NCI-H2029 treated with DMSO at 0.1 percent for 48 hours (cell line): Measurements from ENCODE around the gene ANKS1B.

Experiments used
- DNase-seq: peaks from one replicate; lab custom pipeline; 2025; lab: John Stamatoyannopoulos, UW

Gene ANKS1B

DNA sequence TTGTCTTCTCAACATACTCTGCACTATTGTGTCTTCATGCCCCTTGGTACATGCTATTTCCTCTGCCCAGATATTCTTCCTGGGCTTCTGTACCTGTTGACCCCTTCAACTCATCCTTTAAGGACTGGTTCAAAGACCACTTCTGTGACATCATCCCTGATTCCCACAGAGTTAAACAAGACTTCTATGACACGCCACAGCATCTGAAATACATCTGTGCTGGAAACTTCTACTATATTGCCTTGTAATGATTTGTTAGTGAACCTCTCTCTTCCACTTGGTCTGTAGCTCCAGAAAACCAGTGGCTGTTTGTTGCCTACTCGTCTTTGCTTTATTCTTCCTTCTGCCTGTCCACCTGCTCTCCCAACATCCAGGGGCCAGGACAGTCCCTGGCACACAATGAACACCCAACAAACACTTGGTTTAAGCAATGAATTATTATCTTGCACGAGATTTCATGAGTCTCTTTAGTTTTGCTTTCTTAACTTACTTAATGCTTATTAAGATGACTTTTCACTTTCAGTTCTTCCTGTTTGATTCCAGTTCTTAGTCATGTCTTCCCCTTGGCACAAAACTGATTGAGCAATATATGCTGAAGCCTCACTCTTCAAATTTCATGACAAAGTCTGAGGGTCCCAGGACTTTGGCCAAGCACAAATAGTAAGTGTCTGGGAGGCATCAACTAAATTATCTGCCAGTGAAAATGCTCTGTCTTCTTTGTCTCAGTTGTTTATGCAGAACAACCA, 853.8 kb downstream of the ANKS1B start:
- no peak for DNase-seq

GRCh38 chr12:99128246-99128802, 856.4 kb downstream of the ANKS1B start:
- DNase-seq: no peak

DNA sequence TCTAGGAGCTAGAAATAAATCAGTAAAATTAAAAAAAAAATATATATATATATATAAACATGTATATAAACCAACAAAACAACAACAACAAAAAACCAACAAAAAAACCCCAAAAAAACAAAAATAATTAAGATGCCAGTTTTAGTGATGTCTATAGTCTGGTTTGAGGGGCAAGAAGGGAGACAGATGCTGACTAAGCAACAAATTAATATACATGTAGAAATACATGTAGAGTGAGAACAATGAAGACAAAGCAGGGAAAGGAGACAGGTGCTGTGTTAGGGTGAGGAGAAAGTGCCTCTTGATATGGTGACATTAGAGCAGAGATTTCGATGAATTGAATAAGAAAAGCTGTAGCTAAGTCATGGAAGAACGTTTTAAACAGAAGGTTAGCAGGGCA, 861.8 kb downstream of the ANKS1B start:
- DNase-seq: no peak

- no peak for DNase-seq
These were observed 862.2 kb downstream of the ANKS1B start for GRCh38 chr12:99122496-99122895.

DNA sequence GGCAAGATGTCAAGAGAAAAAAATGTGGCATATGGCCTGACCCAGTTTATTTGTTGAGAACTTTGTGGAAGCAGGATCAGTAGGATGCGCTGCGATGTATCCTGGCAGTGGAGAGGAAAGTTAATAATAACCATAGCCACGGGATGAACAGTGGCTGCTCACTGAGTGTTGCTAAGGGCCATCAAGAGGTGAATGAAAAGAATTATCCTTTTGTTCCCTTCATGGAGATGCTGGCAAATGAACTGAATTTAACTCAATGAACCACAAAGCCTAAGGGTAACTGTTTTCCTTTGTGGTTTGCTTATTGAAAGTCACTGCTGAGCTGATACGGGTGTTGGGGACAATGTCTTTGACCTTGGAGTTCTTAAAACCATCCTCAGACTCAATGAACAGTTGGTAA, 863.2 kb downstream of the ANKS1B start:
- DNase-seq: peak; percentile 27

DNA sequence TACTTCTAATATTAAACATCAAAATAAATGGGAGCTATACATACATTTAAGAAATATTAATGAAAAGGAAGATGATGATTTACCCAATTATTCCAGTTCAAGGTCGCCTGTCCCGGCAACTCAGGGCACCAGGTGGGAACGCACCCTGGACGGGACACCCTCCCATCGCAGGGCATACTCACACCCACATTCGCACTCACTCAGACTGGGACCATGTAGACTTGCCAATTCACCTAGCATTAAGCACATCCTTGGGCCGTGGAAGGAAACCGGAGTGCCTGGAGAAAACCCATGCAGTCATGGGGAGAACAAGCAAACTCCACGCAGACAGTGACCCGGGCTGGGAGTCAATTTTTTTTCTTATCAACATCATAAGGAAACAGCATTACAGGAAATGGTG, 864.8 kb downstream of the ANKS1B start:
- no peak for DNase-seq

- DNase-seq: no peak
These were observed 865.3 kb downstream of the ANKS1B start for GRCh38 chr12:99119449-99119848.

- DNase-seq: peak; percentile 69
These were observed 873.1 kb downstream of the ANKS1B start for GRCh38 chr12:99111600-99111999.

GRCh38 chr12:99110868-99111267, 873.9 kb downstream of the ANKS1B start:
- peak; percentile 28 for DNase-seq

- no peak for DNase-seq
These were observed 874.5 kb downstream of the ANKS1B start for GRCh38 chr12:99110212-99110611.

DNA sequence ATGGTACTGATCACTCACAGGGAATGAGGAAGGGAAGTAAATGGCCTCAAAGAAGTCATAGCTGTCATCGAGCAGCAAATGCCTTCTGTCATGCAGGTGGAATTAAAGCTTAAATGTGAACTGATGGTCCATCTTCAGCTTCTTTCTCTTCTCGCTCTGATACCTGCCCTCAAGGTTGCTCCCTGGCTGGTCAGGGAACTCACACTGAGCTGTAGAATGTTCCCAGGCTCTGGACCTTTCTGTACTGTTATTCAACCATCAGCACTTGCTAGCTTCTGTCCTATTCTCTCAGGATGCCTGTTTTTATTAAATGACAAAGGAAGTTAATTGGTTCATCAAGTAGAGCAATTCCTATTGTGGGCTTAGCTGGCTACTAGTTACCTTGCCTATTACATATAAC, 875.8 kb downstream of the ANKS1B start:
- DNase-seq: no peak

DNA sequence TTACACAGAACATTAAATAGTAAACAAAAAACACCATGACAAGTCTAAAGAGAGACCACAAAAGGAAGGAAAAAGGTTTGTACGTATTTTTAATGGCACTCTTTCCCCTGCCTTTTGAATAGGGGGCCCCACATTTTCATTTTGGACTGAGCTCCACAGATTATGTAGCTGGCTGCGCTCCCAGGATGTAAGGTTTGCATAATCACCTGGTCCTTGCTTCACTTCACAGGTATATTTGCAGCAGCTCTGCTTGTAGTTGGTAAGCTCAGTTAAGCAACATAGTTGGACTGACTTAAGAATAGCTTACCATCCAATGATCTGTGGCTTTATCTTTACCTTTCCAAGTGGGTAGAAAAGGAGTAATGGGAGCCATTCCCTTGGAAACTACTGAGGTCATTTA, 885.0 kb downstream of the ANKS1B start:
- DNase-seq: no peak

DNA sequence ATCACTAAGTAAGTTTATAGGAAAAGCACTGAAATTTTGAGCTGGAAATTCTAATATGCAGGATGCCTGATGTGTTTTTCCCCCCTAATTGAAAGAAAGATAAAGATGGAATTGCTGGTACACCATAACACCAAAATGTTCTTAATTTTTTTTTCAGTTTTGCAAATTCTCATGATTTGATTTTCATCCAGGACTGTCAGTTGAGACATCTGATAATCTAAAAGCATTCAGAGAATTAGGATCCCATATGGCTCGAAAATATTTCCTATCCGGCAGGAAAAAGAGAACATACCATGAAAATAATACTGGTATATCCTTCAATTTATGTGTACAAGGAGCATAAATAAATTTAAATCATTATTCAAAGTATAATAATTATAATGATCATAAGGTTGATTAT, 887.6 kb downstream of the ANKS1B start:
- DNase-seq: no peak

DNA sequence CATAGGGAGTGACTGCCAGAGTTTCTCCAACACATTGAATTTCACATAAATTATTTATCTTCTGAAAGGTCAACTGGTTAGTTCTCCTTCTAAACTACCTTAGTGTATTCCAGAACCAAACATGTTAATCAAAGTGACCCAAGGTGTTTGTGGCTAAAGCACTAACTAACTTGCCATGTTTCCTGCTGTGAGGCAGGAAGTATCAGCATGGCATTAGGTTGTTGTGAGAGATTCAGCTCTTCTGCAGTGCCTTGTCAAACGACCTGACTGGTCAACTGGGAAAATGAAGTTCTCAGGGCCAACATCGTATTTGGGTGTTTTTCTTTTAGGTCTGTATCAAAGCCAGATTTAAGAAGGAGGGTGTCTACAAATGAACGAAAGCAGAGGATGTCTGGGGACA, 891.6 kb downstream of the ANKS1B start:
- no peak for DNase-seq

GRCh38 chr12:99092100-99092851, 892.5 kb downstream of the ANKS1B start:
- no peak for DNase-seq

- DNase-seq: peak; percentile 90
These were observed 897.5 kb downstream of the ANKS1B start for GRCh38 chr12:99087278-99087677.

GRCh38 chr12:99079811-99080210, 904.9 kb downstream of the ANKS1B start:
- no peak for DNase-seq

- DNase-seq: no peak
These were observed 915.6 kb downstream of the ANKS1B start for GRCh38 chr12:99068993-99069747.

DNA sequence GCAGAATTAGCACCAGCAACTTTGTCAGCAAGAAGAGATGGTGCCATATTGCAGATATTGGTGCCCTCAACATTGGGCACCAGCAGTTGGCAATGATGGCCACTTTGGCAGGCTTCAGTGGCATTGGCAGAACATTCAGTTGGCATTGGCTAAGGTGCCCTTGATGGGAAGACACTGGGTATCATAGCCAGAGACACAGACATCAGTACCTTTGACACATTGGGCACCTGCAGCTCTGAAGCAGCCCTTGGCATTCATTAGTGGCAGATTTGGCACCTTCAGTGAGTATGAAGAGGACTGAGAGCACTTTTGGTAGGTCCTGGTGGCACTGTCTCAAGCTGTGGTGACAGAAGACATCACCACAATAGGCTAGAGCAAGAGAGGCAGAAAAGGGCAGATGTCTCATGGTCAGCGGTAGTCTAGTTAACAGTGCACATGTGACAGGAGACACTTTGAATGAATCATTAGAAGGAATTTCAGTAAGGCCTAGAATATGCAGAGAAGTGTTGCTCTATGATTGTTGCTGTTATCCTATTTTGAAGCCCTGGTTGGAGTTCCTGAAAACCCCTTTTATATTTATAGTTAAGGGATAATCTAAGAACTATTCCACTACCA, 917.5 kb downstream of the ANKS1B start:
- DNase-seq: peak; percentile 14

DNA sequence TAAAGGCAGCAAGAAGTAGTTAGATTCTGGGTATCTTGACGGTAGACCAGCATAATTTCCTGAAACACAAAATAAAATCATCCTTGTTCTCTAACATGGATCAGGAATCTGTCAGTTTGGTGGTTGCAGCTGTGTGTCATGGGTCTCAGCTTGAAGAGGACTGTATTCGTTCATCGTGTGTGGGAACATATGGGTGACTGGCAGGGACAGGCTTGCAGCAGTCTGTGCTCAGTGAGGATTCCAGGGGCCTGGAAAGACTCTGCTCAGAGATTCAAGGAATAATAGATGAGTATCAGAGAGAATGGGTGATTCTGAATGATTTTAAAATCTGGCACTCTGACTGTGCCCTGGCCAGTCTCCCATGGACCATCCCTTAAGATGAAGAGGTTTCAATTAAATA, 918.0 kb downstream of the ANKS1B start:
- no peak for DNase-seq

GRCh38 chr12:99063182-99063581, 921.6 kb downstream of the ANKS1B start:
- DNase-seq: no peak
